ENCODE measurements around the gene FLACC1. TPM values are rescaled to one million over a fixed set of nuclear protein-coding genes. Genes with fewer than 3 reads are reported as not detected.

Gene FLACC1
- total RNA-seq, 1 donor from 2014 or later = 1.2 TPM

- H3K27ac Mint-ChIP-seq = no peak overlapping the region
- no peaks in the 10 kb centered on the region for H3K4me1 Mint-ChIP-seq
- peaks cover 4% of the 10 kb centered on the region for H3K36me3 Mint-ChIP-seq
- H3K9me3 Mint-ChIP-seq = peaks cover 41% of the 10 kb centered on the region
- TF ChIP-seq, protein P1, sequence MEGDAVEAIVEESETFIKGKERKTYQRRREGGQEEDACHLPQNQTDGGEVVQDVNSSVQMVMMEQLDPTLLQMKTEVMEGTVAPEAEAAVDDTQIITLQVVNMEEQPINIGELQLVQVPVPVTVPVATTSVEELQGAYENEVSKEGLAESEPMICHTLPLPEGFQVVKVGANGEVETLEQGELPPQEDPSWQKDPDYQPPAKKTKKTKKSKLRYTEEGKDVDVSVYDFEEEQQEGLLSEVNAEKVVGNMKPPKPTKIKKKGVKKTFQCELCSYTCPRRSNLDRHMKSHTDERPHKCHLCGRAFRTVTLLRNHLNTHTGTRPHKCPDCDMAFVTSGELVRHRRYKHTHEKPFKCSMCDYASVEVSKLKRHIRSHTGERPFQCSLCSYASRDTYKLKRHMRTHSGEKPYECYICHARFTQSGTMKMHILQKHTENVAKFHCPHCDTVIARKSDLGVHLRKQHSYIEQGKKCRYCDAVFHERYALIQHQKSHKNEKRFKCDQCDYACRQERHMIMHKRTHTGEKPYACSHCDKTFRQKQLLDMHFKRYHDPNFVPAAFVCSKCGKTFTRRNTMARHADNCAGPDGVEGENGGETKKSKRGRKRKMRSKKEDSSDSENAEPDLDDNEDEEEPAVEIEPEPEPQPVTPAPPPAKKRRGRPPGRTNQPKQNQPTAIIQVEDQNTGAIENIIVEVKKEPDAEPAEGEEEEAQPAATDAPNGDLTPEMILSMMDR (IDR thresholded peaks at IDR 0.05; ENCODE audit: unreplicated experiment) = no peak
- H3K4me3 Mint-ChIP-seq = no peak overlapping the region
- DNase-seq (ENCODE audit: low spot score in 2 of 2, unreplicated experiment in 2 of 2) = no peak
- no peaks in the 10 kb centered on the region for H3K27me3 Mint-ChIP-seq (ENCODE audit: low read depth)
These were observed 27.7 kb downstream of the FLACC1 start for GRCh38 chr2:201329409-201329808.

GRCh38 chr2:201327678-201328077 is 29.5 kb downstream of the FLACC1 start:
- peaks cover 13% of the 10 kb centered on the region for H3K36me3 Mint-ChIP-seq
- no peaks in the 10 kb centered on the region for H3K27me3 Mint-ChIP-seq (ENCODE audit: low read depth)
- no peaks in the 10 kb centered on the region for H3K4me1 Mint-ChIP-seq
- no peak for DNase-seq (ENCODE audit: low spot score in 2 of 2, unreplicated experiment in 2 of 2)
- H3K27ac Mint-ChIP-seq = no peak overlapping the region
- peaks cover 44% of the 10 kb centered on the region for H3K9me3 Mint-ChIP-seq
- H3K4me3 Mint-ChIP-seq = no peak overlapping the region
- TF ChIP-seq, protein P1 (IDR thresholded peaks at IDR 0.05; ENCODE audit: unreplicated experiment) = no peak

- Mint-ChIP-seq H3K27me3 (ENCODE audit: low read depth) (no peaks in the 10 kb centered on the region), H3K4me3 (no peak overlapping the region), H3K4me1 (no peaks in the 10 kb centered on the region), H3K27ac (no peak overlapping the region), H3K9me3 (peaks cover 66% of the 10 kb centered on the region), H3K36me3 (peaks cover 20% of the 10 kb centered on the region)
- TF ChIP-seq, protein P1 (IDR thresholded peaks at IDR 0.05; ENCODE audit: unreplicated experiment) = no peak
- DNase-seq (ENCODE audit: low spot score in 2 of 2, unreplicated experiment in 2 of 2) = no peak
These were observed 34.4 kb downstream of the FLACC1 start for GRCh38 chr2:201322772-201323171.

DNA sequence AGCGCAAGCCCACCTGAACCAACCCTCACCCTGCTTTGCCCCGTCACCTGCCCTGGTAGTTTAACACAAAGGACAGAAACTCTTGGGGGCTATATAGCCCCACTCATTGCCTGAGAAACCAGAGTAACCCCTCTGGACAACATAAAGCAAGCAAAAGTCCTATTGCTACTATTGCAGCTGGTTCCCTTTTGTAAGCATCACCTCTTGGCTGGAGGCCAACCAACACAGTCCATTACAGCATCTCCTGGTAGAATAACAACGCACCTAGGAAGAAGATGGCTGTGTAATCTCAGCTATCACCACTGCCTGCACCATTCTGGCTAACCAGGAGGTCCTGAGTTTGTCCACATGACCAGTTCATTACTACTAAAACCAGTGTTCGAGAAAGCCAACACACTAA is 36.4 kb downstream of the FLACC1 start:
- H3K36me3 Mint-ChIP-seq = peaks cover 16% of the 10 kb centered on the region
- DNase-seq (ENCODE audit: low spot score in 2 of 2, unreplicated experiment in 2 of 2) = no peak
- H3K9me3 Mint-ChIP-seq = peaks cover 53% of the 10 kb centered on the region
- no peak overlapping the region for H3K27ac Mint-ChIP-seq
- TF ChIP-seq, protein P1 (IDR thresholded peaks at IDR 0.05; ENCODE audit: unreplicated experiment) = no peak
- H3K27me3 Mint-ChIP-seq (ENCODE audit: low read depth) = no peaks in the 10 kb centered on the region
- no peak overlapping the region for H3K4me3 Mint-ChIP-seq
- H3K4me1 Mint-ChIP-seq = no peaks in the 10 kb centered on the region

- Mint-ChIP-seq H3K27me3 (ENCODE audit: low read depth) (no peaks in the 10 kb centered on the region), H3K9me3 (peaks cover 51% of the 10 kb centered on the region), H3K4me1 (no peaks in the 10 kb centered on the region), H3K27ac (no peak overlapping the region), H3K36me3 (peaks cover 16% of the 10 kb centered on the region), H3K4me3 (no peak overlapping the region)
- TF ChIP-seq, protein P1 (IDR thresholded peaks at IDR 0.05; ENCODE audit: unreplicated experiment) = no peak
- no peak for DNase-seq (ENCODE audit: low spot score in 2 of 2, unreplicated experiment in 2 of 2)
These were observed 36.9 kb downstream of the FLACC1 start for GRCh38 chr2:201320257-201320656.

GRCh38 chr2:201319511-201319910 is 37.6 kb downstream of the FLACC1 start:
- Mint-ChIP-seq H3K27ac (no peak overlapping the region), H3K4me3 (no peak overlapping the region), H3K4me1 (no peaks in the 10 kb centered on the region), H3K9me3 (peaks cover 55% of the 10 kb centered on the region), H3K27me3 (ENCODE audit: low read depth) (no peaks in the 10 kb centered on the region), H3K36me3 (peaks cover 16% of the 10 kb centered on the region)
- TF ChIP-seq, protein P1 (IDR thresholded peaks at IDR 0.05; ENCODE audit: unreplicated experiment) = no peak
- DNase-seq (ENCODE audit: low spot score in 2 of 2, unreplicated experiment in 2 of 2) = no peak
